Testis (tissue), 3 donors: ENCODE data around the gene FAF1. TPM values are rescaled to one million over a fixed set of nuclear protein-coding genes. Genes with fewer than 3 reads are reported as not detected.

Experiments used
- DNase-seq: peaks from one replicate; pipeline ENCODE4 v3.0.0-alpha.2; 2019
- H3K27ac ChIP-seq, 2 donors: fragments of 200-600 bp; sonication (generic); one replicate each; pipeline ENCODE4 v1.5.1; 2019
- H3K27me3 ChIP-seq: fragments of 200-600 bp; sonication (generic); one replicate; pipeline ENCODE4 v1.5.1; 2019
- H3K36me3 ChIP-seq: fragments of 200-600 bp; sonication (generic); one replicate; pipeline ENCODE4 v1.5.1; 2017; ENCODE audit warnings: low read depth; ENCODE audit errors: missing control alignments
- H3K4me1 ChIP-seq: fragments of 200-600 bp; sonication (generic); one replicate; pipeline ENCODE4 v1.5.1; 2019
- H3K4me3 ChIP-seq, 2 donors: fragments of 200-600 bp; sonication (generic); one replicate each; pipeline ENCODE4 v1.5.1; 2017 to 2019
- H3K9me3 ChIP-seq: fragments of 200-600 bp; sonication (generic); one replicate; pipeline ENCODE4 v1.5.1; 2017
- CTCF ChIP-seq, 3 experiments: fragments of 450-650 bp in 2 of 3; fragments of 200-600 bp in 1 of 3; sonication (generic) in 1 of 3; IDR thresholded peaks; one replicate each; pipeline ENCODE4 v1.5.1; 2016 to 2019; ENCODE audit warnings: antibody characterized with exemption in 3 of 3, mild to moderate bottlenecking in 2 of 3, moderate library complexity in 1 of 3
- POLR2A ChIP-seq: fragments of 450-650 bp; IDR thresholded peaks from one replicate; pipeline ENCODE4 v1.6.1; 2017; ENCODE audit warnings: antibody characterized with exemption, mild to moderate bottlenecking, moderate library complexity
- WGBS, 2 donors: methylation state at CpG; one replicate each; pipeline ENCODE4 v1.1.5; 2018; 5-methylcytosine and 5-hydroxymethylcytosine counted together
- intact Hi-C: fragments of 100-400 bp; cut with DNase I; formaldehyde crosslinking; loops from one replicate; pipeline ENCODE4 v1.15.1; 2023; ENCODE audit warnings: low total_unique reads
- polyA plus RNA-seq: library from polyadenylated mRNA; stranded (reverse); fragments of 350-450 nt; fragmentation: Illumina TruSeq; extraction: RNeasy Lipid Tissue Mini Kit (QIAGEN cat#74804); gene quantifications from one replicate; pipeline ENCODE4 v1.2.3, GENCODE V29; 2014; ENCODE audit warnings: low read depth, low replicate concordance; ENCODE audit not compliant: insufficient read depth
- total RNA-seq, 2 donors: library from RNA; depleted of rRNA; stranded (reverse); fragments of >200 nt; gene quantifications; one replicate each; pipeline ENCODE4 v1.2.3, GENCODE V29; 2016

FAF1 gene
- total and polyA plus RNA-seq, 3 donors from 2014 or later: 46.5 to 236 (median 61.6) TPM

DNA sequence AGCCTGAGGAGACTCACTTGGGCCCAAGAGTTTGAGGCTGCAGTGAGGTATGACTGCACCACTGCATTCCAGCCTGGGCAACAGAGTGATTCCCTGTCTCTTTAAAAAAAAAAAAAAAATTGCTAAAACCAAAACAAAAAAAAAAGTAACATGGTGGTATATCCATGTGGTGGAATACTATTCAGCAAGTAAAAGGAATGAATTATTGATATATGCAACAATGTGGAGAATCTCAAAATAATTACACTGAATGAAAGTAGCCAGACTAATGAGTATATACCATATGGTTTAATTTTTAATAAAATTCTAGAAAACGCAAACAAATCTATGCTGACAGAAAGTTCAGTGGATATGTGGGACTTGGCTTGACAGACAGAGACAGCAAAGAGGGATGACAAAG, 456.6 kb downstream of the FAF1 start:
- H3K27me3 ChIP-seq: no peaks in the 10 kb centered on the region
- no peak overlapping the region for H3K4me3 ChIP-seq
- intact Hi-C loops: no loop called here
- WGBS, 2 donors: 88 to 94% methylated on average over 1 of the region's 1 CpG
- no peak overlapping the region for H3K27ac ChIP-seq
- no peaks in the 10 kb centered on the region for H3K4me1 ChIP-seq
- no peak for DNase-seq
- TF ChIP-seq POLR2A (no peak), CTCF (IDR thresholded peaks at IDR 0.05) (no peak)
- H3K36me3 ChIP-seq: no peaks in the 10 kb centered on the region
- H3K9me3 ChIP-seq: no peaks in the 10 kb centered on the region

- Histone ChIP-seq H3K27me3 (no peaks in the 10 kb centered on the region), H3K27ac (no peak overlapping the region), H3K36me3 (no peaks in the 10 kb centered on the region), H3K9me3 (no peaks in the 10 kb centered on the region), H3K4me1 (no peaks in the 10 kb centered on the region), H3K4me3 (no peak overlapping the region)
- WGBS, 2 donors: 91 to 93% methylated on average over 2 of the region's 2 CpGs
- intact Hi-C loops: no loop called here
- DNase-seq: no peak
- TF ChIP-seq POLR2A: no peak
- no peak for TF ChIP-seq CTCF (IDR thresholded peaks at IDR 0.05)
Observed at GRCh38 chr1:50502147-50502546, 457.9 kb downstream of the FAF1 start.

DNA sequence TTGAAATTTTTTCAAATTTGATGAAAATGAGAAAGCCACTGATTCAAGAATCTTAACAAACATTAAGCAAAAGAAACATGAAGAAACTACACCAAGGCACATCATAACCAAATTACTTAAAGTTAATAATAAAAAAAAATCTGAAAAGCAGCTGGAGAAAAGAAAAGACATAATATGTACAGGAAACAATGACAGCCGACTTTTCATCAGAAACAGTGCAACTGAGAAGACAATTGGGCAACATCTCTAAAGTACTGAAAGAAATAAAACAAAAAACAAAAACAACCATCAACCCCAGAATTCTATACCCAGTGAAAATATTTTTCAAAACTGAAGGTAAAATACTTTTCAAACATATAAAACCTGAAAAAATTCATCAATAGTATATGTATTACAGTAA, 463.1 kb downstream of the FAF1 start:
- WGBS, 2 donors: 92 to 98% methylated on average over 1 of the region's 1 CpG
- Histone ChIP-seq H3K4me3 (no peak overlapping the region), H3K36me3 (no peaks in the 10 kb centered on the region), H3K27me3 (no peaks in the 10 kb centered on the region), H3K27ac (no peak overlapping the region), H3K9me3 (no peaks in the 10 kb centered on the region), H3K4me1 (no peaks in the 10 kb centered on the region)
- no peak for DNase-seq
- intact Hi-C loops: no loop called here
- TF ChIP-seq CTCF (IDR thresholded peaks at IDR 0.05) (no peak), POLR2A (no peak)

GRCh38 chr1:50493710-50494109, 466.4 kb downstream of the FAF1 start:
- no peaks in the 10 kb centered on the region for H3K9me3 ChIP-seq
- intact Hi-C loops: no loop called here
- no peaks in the 10 kb centered on the region for H3K27me3 ChIP-seq
- no peak overlapping the region for H3K27ac ChIP-seq
- DNase-seq: no peak
- no peak overlapping the region for H3K4me3 ChIP-seq
- TF ChIP-seq POLR2A (no peak), CTCF (IDR thresholded peaks at IDR 0.05) (no peak)
- no peaks in the 10 kb centered on the region for H3K36me3 ChIP-seq
- 91 to 92% methylated on average over 2 of the region's 2 CpGs for WGBS, 2 donors
- no peaks in the 10 kb centered on the region for H3K4me1 ChIP-seq

DNA sequence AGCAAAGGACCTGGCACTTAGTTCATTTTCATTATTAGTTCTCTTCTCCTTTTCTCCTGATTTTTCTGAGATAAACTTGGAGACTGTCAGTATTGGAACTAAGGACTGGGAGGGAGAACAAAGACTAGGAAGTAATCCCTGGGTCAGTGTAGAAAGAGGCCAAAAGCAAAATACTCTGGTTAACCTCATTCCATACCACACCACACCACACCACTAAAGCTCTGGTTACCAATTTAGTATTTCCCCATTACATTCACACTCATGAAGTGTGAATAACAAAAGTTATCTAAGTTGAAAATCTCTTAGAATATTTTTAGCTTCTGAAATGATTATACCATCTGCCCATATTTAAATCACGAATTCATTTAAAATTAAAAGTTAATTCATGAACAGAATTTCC, 467.9 kb downstream of the FAF1 start:
- no peaks in the 10 kb centered on the region for H3K4me1 ChIP-seq
- no peaks in the 10 kb centered on the region for H3K27me3 ChIP-seq
- H3K4me3 ChIP-seq: no peak overlapping the region
- H3K36me3 ChIP-seq: no peaks in the 10 kb centered on the region
- H3K27ac ChIP-seq: no peak overlapping the region
- no peak for TF ChIP-seq POLR2A
- TF ChIP-seq CTCF (IDR thresholded peaks at IDR 0.05): no peak
- WGBS, 2 donors: 96 to 100% methylated on average over 1 of the region's 1 CpG
- DNase-seq: no peak
- H3K9me3 ChIP-seq: no peaks in the 10 kb centered on the region
- intact Hi-C loops: no loop called here
